ENCODE measurements around the gene SRCIN1. TPM values are rescaled to one million over a fixed set of nuclear protein-coding genes. Genes with fewer than 3 reads are reported as not detected.

The SRCIN1 gene
- total and polyA plus RNA-seq, 2 donors, result 0.52 to 1.1 TPM

GRCh38 chr17:38602453-38602852 lies 3.3 kb downstream of the SRCIN1 start:
- H3K27me3 ChIP-seq (ENCODE audit: control insufficient read depth in 2 of 2, insufficient read depth in 1 of 2, low read length in 1 of 2), result peaks cover 58 to 96% of the 10 kb centered on the region in 2 donors
- WGBS, result 25% methylated on average over 2 of the region's 2 CpGs
- H3K36me3 ChIP-seq (ENCODE audit: control insufficient read depth in 2 of 2, insufficient read depth in 2 of 2, low read length in 1 of 2), result no peaks in the 10 kb centered on the region

DNA sequence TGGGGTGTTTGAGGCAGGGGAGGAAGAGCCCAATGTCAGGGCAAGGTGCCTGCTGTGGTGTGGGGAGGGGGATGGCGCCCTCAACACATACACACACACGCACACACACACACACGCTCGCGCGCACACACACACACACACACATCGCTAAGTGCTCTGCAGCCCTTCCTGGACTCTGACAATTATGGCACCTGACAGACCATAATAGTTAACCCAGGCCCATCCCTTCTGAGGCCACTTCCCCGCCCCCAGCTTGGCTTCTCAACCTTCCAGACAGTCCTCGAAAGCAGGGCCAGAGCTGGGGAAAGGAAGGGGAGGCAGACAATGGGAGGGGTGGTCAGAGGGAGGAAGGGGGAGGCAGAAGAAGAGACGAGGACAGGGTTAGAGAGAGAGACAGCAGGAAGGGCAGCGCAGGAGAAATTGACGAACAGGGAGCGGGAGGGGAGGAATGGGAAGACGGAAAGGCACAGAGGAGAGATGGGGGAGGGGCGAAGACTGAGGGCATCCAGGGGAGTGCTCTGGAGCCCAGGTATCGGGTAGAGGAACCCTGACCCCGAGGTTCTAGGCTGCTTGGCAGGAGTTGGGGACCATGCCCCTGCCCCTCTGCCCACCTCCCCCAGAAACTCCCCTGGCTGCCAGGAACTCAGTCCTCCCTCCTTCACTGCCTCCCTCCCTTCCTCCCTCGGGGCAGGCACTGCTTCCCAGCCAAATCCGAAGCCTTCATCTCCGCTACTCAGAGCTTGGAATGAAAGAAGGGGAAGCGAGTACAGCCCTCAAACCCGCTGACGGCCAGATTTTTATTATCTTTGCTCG lies 4.0 kb downstream of the SRCIN1 start:
- 9% methylated on average over 24 of the region's 24 CpGs for WGBS
- Histone ChIP-seq H3K36me3 (ENCODE audit: control insufficient read depth in 2 of 2, insufficient read depth in 2 of 2, low read length in 1 of 2) (no peaks in the 10 kb centered on the region), H3K4me3 (ENCODE audit: low read length in 2 of 2) (no peak overlapping the region), H3K27ac (ENCODE audit: low read depth in 1 of 2, low read length in 1 of 2) (no peak overlapping the region), H3K4me1 (ENCODE audit: control insufficient read depth in 2 of 2, insufficient read depth in 2 of 2, low read length in 2 of 2) (peaks cover 12 to 15% of the 10 kb centered on the region in 2 donors), H3K9me3 (ENCODE audit: control insufficient read depth in 2 of 2, insufficient read depth in 1 of 2, low read length in 1 of 2) (peaks cover 0 to 1% of the 10 kb centered on the region in 2 donors), H3K27me3 (ENCODE audit: control insufficient read depth in 2 of 2, insufficient read depth in 1 of 2, low read length in 1 of 2) (peaks cover 51 to 96% of the 10 kb centered on the region in 2 donors)
- no peak for DNase-seq (ENCODE audit: low read depth in 6 of 9, low spot score in 9 of 9)

More at GRCh38 chr17:38602453-38602852, 3.3 kb downstream of the SRCIN1 start:
- H3K27ac ChIP-seq (ENCODE audit: low read depth in 1 of 2, low read length in 1 of 2), result no peak overlapping the region
- peaks cover 0 to 5% of the 10 kb centered on the region in 2 donors for H3K9me3 ChIP-seq (ENCODE audit: control insufficient read depth in 2 of 2, insufficient read depth in 1 of 2, low read length in 1 of 2)
- no peak overlapping the region for H3K4me3 ChIP-seq (ENCODE audit: low read length in 2 of 2)
- H3K4me1 ChIP-seq (ENCODE audit: control insufficient read depth in 2 of 2, insufficient read depth in 2 of 2, low read length in 2 of 2), result peaks cover 13 to 16% of the 10 kb centered on the region in 2 donors
- DNase-seq (ENCODE audit: low read depth in 6 of 9, low spot score in 9 of 9), result no peak

- H3K4me3 ChIP-seq (ENCODE audit: low read length in 2 of 2), result no peak overlapping the region
- peaks cover 47 to 96% of the 10 kb centered on the region in 2 donors for H3K27me3 ChIP-seq (ENCODE audit: control insufficient read depth in 2 of 2, insufficient read depth in 1 of 2, low read length in 1 of 2)
- H3K27ac ChIP-seq (ENCODE audit: low read depth in 1 of 2, low read length in 1 of 2), result no peak overlapping the region
- H3K9me3 ChIP-seq (ENCODE audit: control insufficient read depth in 2 of 2, insufficient read depth in 1 of 2, low read length in 1 of 2), result no peaks in the 10 kb centered on the region
- peaks cover 4 to 12% of the 10 kb centered on the region in 2 donors for H3K4me1 ChIP-seq (ENCODE audit: control insufficient read depth in 2 of 2, insufficient read depth in 2 of 2, low read length in 2 of 2)
- WGBS, result 80% methylated on average over 8 of the region's 8 CpGs
- no peaks in the 10 kb centered on the region for H3K36me3 ChIP-seq (ENCODE audit: control insufficient read depth in 2 of 2, insufficient read depth in 2 of 2, low read length in 1 of 2)
- DNase-seq (ENCODE audit: low read depth in 6 of 9, low spot score in 9 of 9), result no peak
Observed at GRCh38 chr17:38600906-38601305, 4.8 kb downstream of the SRCIN1 start.

GRCh38 chr17:38600416-38600815 lies 5.3 kb downstream of the SRCIN1 start:
- H3K4me3 ChIP-seq (ENCODE audit: low read length in 2 of 2), result no peak overlapping the region
- H3K27me3 ChIP-seq (ENCODE audit: control insufficient read depth in 2 of 2, insufficient read depth in 1 of 2, low read length in 1 of 2), result peaks cover 45 to 100% of the 10 kb centered on the region in 2 donors
- peaks cover under 1 to 12% of the 10 kb centered on the region in 2 donors for H3K4me1 ChIP-seq (ENCODE audit: control insufficient read depth in 2 of 2, insufficient read depth in 2 of 2, low read length in 2 of 2)
- no peak for DNase-seq (ENCODE audit: low read depth in 6 of 9, low spot score in 9 of 9)
- no peaks in the 10 kb centered on the region for H3K36me3 ChIP-seq (ENCODE audit: control insufficient read depth in 2 of 2, insufficient read depth in 2 of 2, low read length in 1 of 2)
- H3K27ac ChIP-seq (ENCODE audit: low read depth in 1 of 2, low read length in 1 of 2), result no peak overlapping the region
- H3K9me3 ChIP-seq (ENCODE audit: control insufficient read depth in 2 of 2, insufficient read depth in 1 of 2, low read length in 1 of 2), result no peaks in the 10 kb centered on the region
- WGBS, result 80% methylated on average over 4 of the region's 4 CpGs

- peaks cover 38 to 100% of the 10 kb centered on the region in 2 donors for H3K27me3 ChIP-seq (ENCODE audit: control insufficient read depth in 2 of 2, insufficient read depth in 1 of 2, low read length in 1 of 2)
- no peak overlapping the region for H3K27ac ChIP-seq (ENCODE audit: low read depth in 1 of 2, low read length in 1 of 2)
- H3K4me1 ChIP-seq (ENCODE audit: control insufficient read depth in 2 of 2, insufficient read depth in 2 of 2, low read length in 2 of 2), result peaks cover 0 to 12% of the 10 kb centered on the region in 2 donors
- H3K36me3 ChIP-seq (ENCODE audit: control insufficient read depth in 2 of 2, insufficient read depth in 2 of 2, low read length in 1 of 2), result no peaks in the 10 kb centered on the region
- peaks cover 0 to 2% of the 10 kb centered on the region in 2 donors for H3K9me3 ChIP-seq (ENCODE audit: control insufficient read depth in 2 of 2, insufficient read depth in 1 of 2, low read length in 1 of 2)
- no peak overlapping the region for H3K4me3 ChIP-seq (ENCODE audit: low read length in 2 of 2)
- DNase-seq (ENCODE audit: low read depth in 6 of 9, low spot score in 9 of 9), result no peak
- 60% methylated on average over 9 of the region's 9 CpGs for WGBS
Observed at GRCh38 chr17:38599398-38599856, 6.3 kb downstream of the SRCIN1 start.

DNA sequence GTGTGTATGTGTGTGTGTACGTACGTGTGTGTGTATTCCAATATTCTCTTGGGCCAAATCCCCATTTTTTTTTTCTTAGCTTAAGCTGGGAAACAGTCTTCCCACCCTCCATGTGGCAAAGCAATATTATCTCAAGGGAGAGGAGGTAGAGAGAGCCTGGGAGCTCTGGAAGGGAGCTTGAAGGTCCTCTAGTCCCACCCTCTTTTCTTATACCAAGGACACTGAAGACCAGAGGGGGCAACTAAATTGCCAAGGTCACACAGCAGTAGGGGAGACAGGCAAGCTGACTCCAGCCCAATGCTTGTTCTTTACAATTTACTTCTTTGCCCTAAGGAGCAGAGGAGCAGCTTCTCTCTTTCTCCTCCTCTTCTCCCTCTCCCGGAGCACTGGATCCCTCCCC lies 6.8 kb downstream of the SRCIN1 start:
- no peak for DNase-seq (ENCODE audit: low read depth in 6 of 9, low spot score in 9 of 9)
- 63% methylated on average over 3 of the region's 3 CpGs for WGBS
- H3K4me1 ChIP-seq (ENCODE audit: control insufficient read depth in 2 of 2, insufficient read depth in 2 of 2, low read length in 2 of 2), result peaks cover 0 to 12% of the 10 kb centered on the region in 2 donors
- H3K4me3 ChIP-seq (ENCODE audit: low read length in 2 of 2), result no peak overlapping the region
- H3K9me3 ChIP-seq (ENCODE audit: control insufficient read depth in 2 of 2, insufficient read depth in 1 of 2, low read length in 1 of 2), result peaks cover 0 to 4% of the 10 kb centered on the region in 2 donors
- no peaks in the 10 kb centered on the region for H3K36me3 ChIP-seq (ENCODE audit: control insufficient read depth in 2 of 2, insufficient read depth in 2 of 2, low read length in 1 of 2)
- no peak overlapping the region for H3K27ac ChIP-seq (ENCODE audit: low read depth in 1 of 2, low read length in 1 of 2)
- peaks cover 37 to 100% of the 10 kb centered on the region in 2 donors for H3K27me3 ChIP-seq (ENCODE audit: control insufficient read depth in 2 of 2, insufficient read depth in 1 of 2, low read length in 1 of 2)

DNA sequence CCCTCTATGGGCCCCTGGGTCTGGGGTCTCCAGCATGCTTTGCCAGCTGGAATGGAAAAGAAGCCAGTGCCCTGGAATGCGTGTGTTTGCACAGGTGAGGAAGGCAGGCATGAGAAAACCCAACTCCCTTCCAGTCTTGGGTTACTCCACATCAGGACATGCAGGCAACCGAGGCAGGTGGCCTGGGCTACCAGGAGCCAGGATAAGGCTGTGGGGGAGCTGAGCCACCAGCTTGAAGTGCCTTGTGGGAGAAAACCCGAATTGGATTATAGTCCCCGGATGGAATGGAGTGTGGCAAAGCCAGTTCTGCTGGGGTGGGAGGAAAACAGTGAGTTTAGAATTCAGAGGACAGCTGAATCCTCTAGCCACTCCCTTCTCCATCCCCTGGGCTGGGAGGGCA lies 7.2 kb downstream of the SRCIN1 start:
- Histone ChIP-seq H3K27ac (ENCODE audit: low read depth in 1 of 2, low read length in 1 of 2) (no peak overlapping the region), H3K36me3 (ENCODE audit: control insufficient read depth in 2 of 2, insufficient read depth in 2 of 2, low read length in 1 of 2) (no peaks in the 10 kb centered on the region), H3K27me3 (ENCODE audit: control insufficient read depth in 2 of 2, insufficient read depth in 1 of 2, low read length in 1 of 2) (peaks cover 37 to 100% of the 10 kb centered on the region in 2 donors), H3K4me3 (ENCODE audit: low read length in 2 of 2) (no peak overlapping the region), H3K9me3 (ENCODE audit: control insufficient read depth in 2 of 2, insufficient read depth in 1 of 2, low read length in 1 of 2) (peaks cover 0 to 4% of the 10 kb centered on the region in 2 donors), H3K4me1 (ENCODE audit: control insufficient read depth in 2 of 2, insufficient read depth in 2 of 2, low read length in 2 of 2) (peaks cover 0 to 12% of the 10 kb centered on the region in 2 donors)
- DNase-seq (ENCODE audit: low read depth in 6 of 9, low spot score in 9 of 9), result peak; percentile 23 to 82 (median 46)
- WGBS, result 7% methylated on average over 4 of the region's 4 CpGs

DNA sequence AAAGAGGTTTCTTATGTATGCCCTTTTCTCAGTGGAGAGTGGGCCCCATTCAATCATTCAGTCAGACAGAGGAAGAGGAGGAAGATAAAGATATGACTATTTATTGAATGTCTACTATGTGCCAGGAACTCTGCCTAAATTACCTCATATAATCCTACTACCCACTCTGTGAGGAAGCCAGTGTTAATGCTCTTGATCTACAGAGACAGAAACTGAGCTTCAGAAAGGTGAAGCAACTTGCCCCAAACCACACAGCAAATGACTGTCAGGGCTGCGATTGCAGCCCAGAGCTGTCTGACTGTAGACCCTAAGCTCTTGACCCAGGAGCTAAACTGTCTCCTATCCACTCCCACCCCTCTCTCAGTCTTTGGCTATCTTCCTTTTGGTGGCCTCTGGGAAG lies 8.4 kb downstream of the SRCIN1 start:
- 87% methylated on average over 1 of the region's 1 CpG for WGBS
- peaks cover 30 to 100% of the 10 kb centered on the region in 2 donors for H3K27me3 ChIP-seq (ENCODE audit: control insufficient read depth in 2 of 2, insufficient read depth in 1 of 2, low read length in 1 of 2)
- no peak overlapping the region for H3K27ac ChIP-seq (ENCODE audit: low read depth in 1 of 2, low read length in 1 of 2)
- H3K4me1 ChIP-seq (ENCODE audit: control insufficient read depth in 2 of 2, insufficient read depth in 2 of 2, low read length in 2 of 2), result peaks cover 0 to 10% of the 10 kb centered on the region in 2 donors
- H3K36me3 ChIP-seq (ENCODE audit: control insufficient read depth in 2 of 2, insufficient read depth in 2 of 2, low read length in 1 of 2), result no peaks in the 10 kb centered on the region
- no peak for DNase-seq (ENCODE audit: low read depth in 6 of 9, low spot score in 9 of 9)
- no peak overlapping the region for H3K4me3 ChIP-seq (ENCODE audit: low read length in 2 of 2)
- peaks cover 0 to 4% of the 10 kb centered on the region in 2 donors for H3K9me3 ChIP-seq (ENCODE audit: control insufficient read depth in 2 of 2, insufficient read depth in 1 of 2, low read length in 1 of 2)

DNA sequence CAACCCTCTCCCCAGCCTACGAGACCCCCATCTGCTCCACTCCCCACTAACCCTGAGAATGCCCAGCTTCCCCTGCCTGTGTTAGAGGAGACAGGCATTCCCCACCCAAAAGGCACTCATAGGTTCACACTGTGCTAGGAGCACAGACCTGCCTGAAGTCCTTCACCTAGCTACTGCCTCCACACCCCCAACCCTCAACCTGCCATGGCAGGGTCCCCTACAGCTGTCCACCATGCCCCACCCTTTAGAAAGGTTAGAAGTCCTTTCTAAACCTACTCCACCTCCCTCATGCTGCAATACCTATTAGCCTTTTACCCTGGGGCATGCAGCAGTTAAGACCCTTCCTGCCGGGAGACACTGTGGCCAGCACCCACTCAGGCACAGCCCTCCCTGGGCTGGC lies 9.1 kb downstream of the SRCIN1 start:
- Histone ChIP-seq H3K9me3 (ENCODE audit: control insufficient read depth in 2 of 2, insufficient read depth in 1 of 2, low read length in 1 of 2) (peaks cover 0 to 4% of the 10 kb centered on the region in 2 donors), H3K36me3 (ENCODE audit: control insufficient read depth in 2 of 2, insufficient read depth in 2 of 2, low read length in 1 of 2) (no peaks in the 10 kb centered on the region), H3K27me3 (ENCODE audit: control insufficient read depth in 2 of 2, insufficient read depth in 1 of 2, low read length in 1 of 2) (peaks cover 25 to 100% of the 10 kb centered on the region in 2 donors), H3K4me1 (ENCODE audit: control insufficient read depth in 2 of 2, insufficient read depth in 2 of 2, low read length in 2 of 2) (peaks cover 4 to 11% of the 10 kb centered on the region in 2 donors), H3K27ac (ENCODE audit: low read depth in 1 of 2, low read length in 1 of 2) (no peak overlapping the region), H3K4me3 (ENCODE audit: low read length in 2 of 2) (no peak overlapping the region)
- no peak for DNase-seq (ENCODE audit: low read depth in 6 of 9, low spot score in 9 of 9)
- WGBS, result 73% methylated on average over 2 of the region's 2 CpGs

All from thymus (tissue), 11 donors.